ENCODE measurements around the gene ST6GALNAC6. TPM values are rescaled to one million over a fixed set of nuclear protein-coding genes. Genes with fewer than 3 reads are reported as not detected.
"Not testable (repeated sequence)": the region's sequence is repeated elsewhere in the genome, so short reads cannot be mapped to it uniquely, and the experiment has no call there.

The ST6GALNAC6 gene
- total RNA-seq, 1 donor from 2014 or later: 14.3 TPM

DNA sequence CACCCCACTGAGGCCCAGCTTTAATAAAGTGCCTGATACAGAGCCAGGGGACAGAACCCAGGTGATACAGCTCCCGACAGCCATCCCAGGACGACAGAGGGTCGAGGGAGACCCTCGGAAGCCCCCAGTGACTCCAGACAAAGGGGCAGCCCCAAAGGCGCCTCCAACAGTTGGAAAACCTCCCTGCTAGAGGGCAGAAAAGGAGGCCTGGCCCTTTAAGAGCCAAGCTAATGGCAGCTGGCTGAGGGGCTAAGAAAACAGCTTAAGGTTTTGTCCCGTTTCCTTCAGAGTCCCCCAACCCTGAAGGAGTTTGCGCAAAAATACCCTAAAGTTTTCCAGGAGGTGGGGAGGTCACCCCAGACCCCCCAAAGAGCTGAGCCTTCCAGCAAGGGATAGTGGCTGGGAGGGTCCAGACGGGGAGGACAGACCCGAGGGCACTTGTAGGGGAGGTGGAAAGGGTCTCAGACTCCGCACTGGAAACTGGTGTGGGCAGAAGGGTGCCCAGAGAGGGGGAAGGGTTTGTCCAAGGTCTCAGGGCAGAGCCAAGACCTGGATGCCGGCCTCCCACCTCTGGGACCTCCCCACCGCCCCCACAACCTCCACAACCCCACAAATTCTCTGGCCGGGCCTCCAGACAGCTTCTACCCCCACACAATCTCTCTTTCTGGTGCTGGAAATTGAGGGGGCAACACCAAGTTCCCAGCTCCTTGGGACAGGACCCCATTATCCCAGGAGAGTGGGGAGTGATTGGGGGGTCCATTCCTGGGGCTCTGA, 13.7 kb downstream of the ST6GALNAC6 start:
- H3K27ac Mint-ChIP-seq: no peak overlapping the region
- H3K4me3 Mint-ChIP-seq: no peak overlapping the region
- H3K9me3 Mint-ChIP-seq: no peaks in the 10 kb centered on the region
- H4K20me1 ChIP-seq (ENCODE audit: low read depth): peaks cover 3% of the 10 kb centered on the region
- no peak overlapping the region for H3K4me3 ChIP-seq
- peaks cover 5% of the 10 kb centered on the region for H3K4me1 ChIP-seq
- no peak overlapping the region for H3K9ac ChIP-seq
- peaks cover 10% of the 10 kb centered on the region for H3F3A ChIP-seq (ENCODE audit: low read depth)
- peaks cover 8% of the 10 kb centered on the region for H3K36me3 Mint-ChIP-seq
- no peaks in the 10 kb centered on the region for H3K9me3 ChIP-seq (ENCODE audit: low read depth)
- H3K4me1 Mint-ChIP-seq: peaks cover 23% of the 10 kb centered on the region
- no peak for DNase-seq (ENCODE audit: low spot score)
- H3K79me2 ChIP-seq (ENCODE audit: low read depth): no peaks in the 10 kb centered on the region
- H3K27me3 ChIP-seq: no peaks in the 10 kb centered on the region
- H2AFZ ChIP-seq (replicated peaks): no peak overlapping the region
- no peaks in the 10 kb centered on the region for H3K36me3 ChIP-seq
- TF ChIP-seq EZH2 (IDR thresholded peaks at IDR 0.05) (no peak), EZH2phosphoT487 (IDR thresholded peaks at IDR 0.05) (no peak)
- TF ChIP-seq, protein P1, sequence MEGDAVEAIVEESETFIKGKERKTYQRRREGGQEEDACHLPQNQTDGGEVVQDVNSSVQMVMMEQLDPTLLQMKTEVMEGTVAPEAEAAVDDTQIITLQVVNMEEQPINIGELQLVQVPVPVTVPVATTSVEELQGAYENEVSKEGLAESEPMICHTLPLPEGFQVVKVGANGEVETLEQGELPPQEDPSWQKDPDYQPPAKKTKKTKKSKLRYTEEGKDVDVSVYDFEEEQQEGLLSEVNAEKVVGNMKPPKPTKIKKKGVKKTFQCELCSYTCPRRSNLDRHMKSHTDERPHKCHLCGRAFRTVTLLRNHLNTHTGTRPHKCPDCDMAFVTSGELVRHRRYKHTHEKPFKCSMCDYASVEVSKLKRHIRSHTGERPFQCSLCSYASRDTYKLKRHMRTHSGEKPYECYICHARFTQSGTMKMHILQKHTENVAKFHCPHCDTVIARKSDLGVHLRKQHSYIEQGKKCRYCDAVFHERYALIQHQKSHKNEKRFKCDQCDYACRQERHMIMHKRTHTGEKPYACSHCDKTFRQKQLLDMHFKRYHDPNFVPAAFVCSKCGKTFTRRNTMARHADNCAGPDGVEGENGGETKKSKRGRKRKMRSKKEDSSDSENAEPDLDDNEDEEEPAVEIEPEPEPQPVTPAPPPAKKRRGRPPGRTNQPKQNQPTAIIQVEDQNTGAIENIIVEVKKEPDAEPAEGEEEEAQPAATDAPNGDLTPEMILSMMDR (IDR thresholded peaks at IDR 0.05): no peak
- H3K4me2 ChIP-seq: no peak overlapping the region
- H3K27me3 Mint-ChIP-seq (ENCODE audit: insufficient read depth, low read depth): peaks cover 2% of the 10 kb centered on the region
- H3K27ac ChIP-seq: peak overlapping the region; percentile 70

DNA sequence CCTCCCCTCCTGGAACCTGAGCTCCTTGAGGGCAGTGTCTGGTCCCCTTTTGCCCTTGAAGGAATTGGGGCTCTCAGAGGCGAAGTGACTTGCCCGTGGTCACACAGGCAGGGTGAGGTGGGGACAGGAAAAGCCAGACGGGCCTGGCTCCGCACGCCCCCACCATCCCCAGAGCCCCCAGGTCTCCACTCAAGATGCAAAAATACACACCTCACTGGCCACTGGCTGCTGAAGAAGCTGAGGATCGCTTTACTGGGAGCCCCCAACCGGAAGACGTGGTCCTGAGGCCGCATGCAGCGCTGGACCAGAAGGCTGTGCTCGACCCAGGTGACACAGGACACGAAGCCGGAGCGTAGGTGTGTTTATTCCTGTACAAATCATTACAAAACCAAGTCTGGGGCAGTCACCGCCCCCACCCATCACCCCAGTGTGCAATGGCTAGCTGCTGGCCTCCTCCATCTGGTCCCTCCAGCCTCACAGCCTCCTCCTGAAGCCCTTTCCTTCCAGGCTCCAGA, 14.4 kb downstream of the ST6GALNAC6 start:
- Mint-ChIP-seq H3K27me3 (ENCODE audit: insufficient read depth, low read depth) (peaks cover 2% of the 10 kb centered on the region), H3K27ac (peak overlapping the region; percentile 46), H3K36me3 (peaks cover 5% of the 10 kb centered on the region), H3K9me3 (no peaks in the 10 kb centered on the region), H3K4me1 (peaks cover 23% of the 10 kb centered on the region), H3K4me3 (no peak overlapping the region)
- Histone ChIP-seq H3K4me1 (peaks cover 5% of the 10 kb centered on the region), H3K4me2 (no peak overlapping the region), H3F3A (ENCODE audit: low read depth) (peaks cover 10% of the 10 kb centered on the region), H3K4me3 (no peak overlapping the region), H3K9ac (no peak overlapping the region), H3K27ac (peak overlapping the region; percentile 70), H3K27me3 (no peaks in the 10 kb centered on the region), H4K20me1 (ENCODE audit: low read depth) (no peaks in the 10 kb centered on the region), H2AFZ (replicated peaks) (no peak overlapping the region), H3K79me2 (ENCODE audit: low read depth) (no peaks in the 10 kb centered on the region), H3K9me3 (ENCODE audit: low read depth) (no peaks in the 10 kb centered on the region), H3K36me3 (no peaks in the 10 kb centered on the region)
- no peak for DNase-seq (ENCODE audit: low spot score)
- TF ChIP-seq EZH2 (IDR thresholded peaks at IDR 0.05) (no peak), EZH2phosphoT487 (IDR thresholded peaks at IDR 0.05) (no peak)

GRCh38 chr9:127884427-127884911, 14.9 kb downstream of the ST6GALNAC6 start:
- Mint-ChIP-seq H3K4me1 (peaks cover 23% of the 10 kb centered on the region), H3K27me3 (ENCODE audit: insufficient read depth, low read depth) (peaks cover 2% of the 10 kb centered on the region), H3K36me3 (peaks cover 5% of the 10 kb centered on the region), H3K9me3 (no peaks in the 10 kb centered on the region), H3K4me3 (no peak overlapping the region), H3K27ac (peak overlapping the region; percentile 46)
- no peak overlapping the region for H3K27ac ChIP-seq
- H3K4me2 ChIP-seq: no peak overlapping the region
- DNase-seq (ENCODE audit: low spot score): no peak
- no peak overlapping the region for H2AFZ ChIP-seq (replicated peaks)
- TF ChIP-seq, protein P1 (IDR thresholded peaks at IDR 0.05): no peak
- TF ChIP-seq EZH2phosphoT487 (IDR thresholded peaks at IDR 0.05) (no peak), EZH2 (IDR thresholded peaks at IDR 0.05) (no peak)
- H3F3A ChIP-seq (ENCODE audit: low read depth): peaks cover 10% of the 10 kb centered on the region
- H3K9me3 ChIP-seq (ENCODE audit: low read depth): no peaks in the 10 kb centered on the region
- no peaks in the 10 kb centered on the region for H3K79me2 ChIP-seq (ENCODE audit: low read depth)
- no peaks in the 10 kb centered on the region for H3K27me3 ChIP-seq
- no peak overlapping the region for H3K9ac ChIP-seq
- H3K4me3 ChIP-seq: no peak overlapping the region
- peaks cover 5% of the 10 kb centered on the region for H3K4me1 ChIP-seq
- no peaks in the 10 kb centered on the region for H3K36me3 ChIP-seq
- no peaks in the 10 kb centered on the region for H4K20me1 ChIP-seq (ENCODE audit: low read depth)

- no peak overlapping the region for H3K4me3 Mint-ChIP-seq
- H3K27ac ChIP-seq: no peak overlapping the region
- H3K27me3 Mint-ChIP-seq (ENCODE audit: insufficient read depth, low read depth): peaks cover 4% of the 10 kb centered on the region
- TF ChIP-seq, protein P1 (IDR thresholded peaks at IDR 0.05): no peak
- TF ChIP-seq EZH2phosphoT487 (IDR thresholded peaks at IDR 0.05) (no peak), EZH2 (IDR thresholded peaks at IDR 0.05) (no peak)
- H3K9me3 Mint-ChIP-seq: no peaks in the 10 kb centered on the region
- no peak overlapping the region for H3K9ac ChIP-seq
- no peaks in the 10 kb centered on the region for H3K36me3 ChIP-seq
- no peak overlapping the region for H3K27ac Mint-ChIP-seq
- no peak overlapping the region for H2AFZ ChIP-seq (replicated peaks)
- H3K4me1 Mint-ChIP-seq: peaks cover 24% of the 10 kb centered on the region
- H3K4me3 ChIP-seq: no peak overlapping the region
- H3K79me2 ChIP-seq (ENCODE audit: low read depth): no peaks in the 10 kb centered on the region
- peaks cover 12% of the 10 kb centered on the region for H3F3A ChIP-seq (ENCODE audit: low read depth)
- no peaks in the 10 kb centered on the region for H3K27me3 ChIP-seq
- no peak for DNase-seq (ENCODE audit: low spot score)
- H3K4me2 ChIP-seq: no peak overlapping the region
- peaks cover 5% of the 10 kb centered on the region for H3K36me3 Mint-ChIP-seq
- no peaks in the 10 kb centered on the region for H3K9me3 ChIP-seq (ENCODE audit: low read depth)
- H3K4me1 ChIP-seq: peaks cover 5% of the 10 kb centered on the region
- no peaks in the 10 kb centered on the region for H4K20me1 ChIP-seq (ENCODE audit: low read depth)
These were observed 15.4 kb downstream of the ST6GALNAC6 start for GRCh38 chr9:127883959-127884358.

GRCh38 chr9:127881715-127882114, 17.7 kb downstream of the ST6GALNAC6 start:
- not testable (repeated sequence) for H3K79me2 ChIP-seq (ENCODE audit: low read depth); H3K9me3 Mint-ChIP-seq; H3K9ac ChIP-seq; H3K4me3 ChIP-seq; DNase-seq (ENCODE audit: low spot score); H3K36me3 Mint-ChIP-seq; H2AFZ ChIP-seq (replicated peaks); H3K4me2 ChIP-seq; H3K27ac Mint-ChIP-seq; H3K27ac ChIP-seq; H3K9me3 ChIP-seq (ENCODE audit: low read depth); H4K20me1 ChIP-seq (ENCODE audit: low read depth); H3K4me3 Mint-ChIP-seq; H3K36me3 ChIP-seq; H3K27me3 ChIP-seq
- Histone ChIP-seq H3F3A (ENCODE audit: low read depth) (peaks cover 25% of the 10 kb centered on the region), H3K4me1 (peaks cover 23% of the 10 kb centered on the region)
- peaks cover 10% of the 10 kb centered on the region for H3K27me3 Mint-ChIP-seq (ENCODE audit: insufficient read depth, low read depth)
- peaks cover 34% of the 10 kb centered on the region for H3K4me1 Mint-ChIP-seq

Data from neural progenitor cell (in vitro differentiated cells).